Measurements from ENCODE around the gene PABPN1. TPM values are rescaled to one million over a fixed set of nuclear protein-coding genes. Genes with fewer than 3 reads are reported as not detected.

Gene PABPN1
- total and polyA plus RNA-seq, 3 donors from 2014 or later, result 194 to 222 (median 194) TPM

- peak overlapping the region; percentile 94 to 95 for H3K27ac ChIP-seq
- no peaks in the 10 kb centered on the region for H3K9me3 ChIP-seq
- H3K36me3 ChIP-seq (ENCODE audit: low read depth, missing control alignments), result no peaks in the 10 kb centered on the region
- TF ChIP-seq CTCF (IDR thresholded peaks at IDR 0.05), result no peak
- TF ChIP-seq POLR2A (IDR thresholded peaks at IDR 0.05), result no peak
- peaks cover 9% of the 10 kb centered on the region for H3K4me1 ChIP-seq
- 17 to 19% methylated on average over 21 of the region's 21 CpGs for WGBS, 2 donors
- no peaks in the 10 kb centered on the region for H3K27me3 ChIP-seq
- intact Hi-C loops (cut with DNase I; ENCODE audit: low total_unique reads), result no loop called here
- H3K4me3 ChIP-seq, result peak overlapping the region; percentile 60 to 70
- no peak for DNase-seq
Measured at GRCh38 chr14:23364164-23365035, 43.1 kb downstream of the PABPN1 start.

GRCh38 chr14:23365036-23365731 lies 43.9 kb downstream of the PABPN1 start, which contains the start of gene EFS:
Gene EFS, minus strand, starts transcription at chr14:23365172. Its CDS starts 147 bp downstream, at chr14:23365025.
- H3K27me3 ChIP-seq, result no peaks in the 10 kb centered on the region
- intact Hi-C loops (cut with DNase I; ENCODE audit: low total_unique reads), result no loop called here
- TF ChIP-seq CTCF (IDR thresholded peaks at IDR 0.05) (no peak), POLR2A (IDR thresholded peaks at IDR 0.05) (no peak)
- WGBS, 2 donors, result 3% methylated on average over 24 to 34 of the region's 74 CpGs
- peak within 1 kb of the TSS; percentile 94 to 95 for H3K27ac ChIP-seq
- no peaks in the 10 kb centered on the region for H3K36me3 ChIP-seq (ENCODE audit: low read depth, missing control alignments)
- peaks cover 9% of the 10 kb centered on the region for H3K4me1 ChIP-seq
- H3K9me3 ChIP-seq, result no peaks in the 10 kb centered on the region
- peak within 1 kb of the TSS; percentile 60 to 70 for H3K4me3 ChIP-seq
- DNase-seq, result peak; percentile 37

- 2 to 4% methylated on average over 15 to 45 of the region's 51 CpGs for WGBS, 2 donors
- peak; percentile 67 for DNase-seq
Measured at GRCh38 chr14:23365732-23366425, 44.6 kb downstream of the PABPN1 start.

More at GRCh38 chr14:23365732-23366425, 44.6 kb downstream of the PABPN1 start:
- no peak for TF ChIP-seq CTCF (IDR thresholded peaks at IDR 0.05)
- no peak for TF ChIP-seq POLR2A (IDR thresholded peaks at IDR 0.05)
- Histone ChIP-seq H3K9me3 (no peaks in the 10 kb centered on the region), H3K4me3 (peak overlapping the region; percentile 60 to 70), H3K4me1 (peaks cover 9% of the 10 kb centered on the region), H3K27me3 (no peaks in the 10 kb centered on the region), H3K27ac (peak overlapping the region; percentile 94 to 95), H3K36me3 (ENCODE audit: low read depth, missing control alignments) (no peaks in the 10 kb centered on the region)
- intact Hi-C loops (cut with DNase I; ENCODE audit: low total_unique reads), result no loop called here

Measured in testis (tissue), 3 donors.